Natural killer cell (primary cell): Measurements from ENCODE around the gene RUVBL1. TPM values are rescaled to one million over a fixed set of nuclear protein-coding genes. Genes with fewer than 3 reads are reported as not detected.

ENCODE experiments used
- ATAC-seq, 3 donors: fragments of 150-1000 bp in 2 of 3; fragments of 200-7000 bp in 1 of 3; cut with Tn5 transposase; 1 replicate in 1 of 3; 2 replicates in 2 of 3; pipeline ENCODE4 v1.10.0; 2021; ENCODE audit warnings: mild to moderate bottlenecking in 2 of 3, moderate library complexity in 2 of 3
- DNase-seq, 2 donors: peaks; one replicate each; pipeline versions ENCODE4 v3.0.0 to v3.0.0-alpha.2; 2013 to 2021; ENCODE audit warnings: mixed read lengths in 1 of 2
- H3K27ac ChIP-seq: one replicate; pipeline ENCODE4 v1.5.1; 2013; ENCODE audit warnings: mild to moderate bottlenecking, low read length
- H3K27me3 ChIP-seq: one replicate; pipeline ENCODE4 v1.6.1; 2013; ENCODE audit warnings: low read length; ENCODE audit not compliant: control insufficient read depth, insufficient read depth
- H3K36me3 ChIP-seq: one replicate; pipeline ENCODE4 v1.6.1; 2013; ENCODE audit warnings: low read length; ENCODE audit not compliant: control insufficient read depth, insufficient read depth
- H3K4me1 ChIP-seq: one replicate; pipeline ENCODE4 v1.6.1; 2013; ENCODE audit warnings: low read length; ENCODE audit not compliant: control insufficient read depth, insufficient read depth
- H3K4me3 ChIP-seq: one replicate; pipeline ENCODE4 v1.5.1; 2013; ENCODE audit warnings: low read length
- H3K9me3 ChIP-seq: one replicate; pipeline ENCODE4 v1.6.1; 2013; ENCODE audit warnings: low read length; ENCODE audit not compliant: control insufficient read depth, insufficient read depth
- H3K27ac Mint-ChIP-seq, 2 donors: one replicate each; pipeline ENCODE4 v1.8.0; 2022; ENCODE audit warnings: mild to moderate bottlenecking in 2 of 2, mixed read lengths in 2 of 2, moderate library complexity in 1 of 2
- H3K27me3 Mint-ChIP-seq, 2 donors: one replicate each; pipeline ENCODE4 v1.8.0; 2022; ENCODE audit warnings: low read depth in 2 of 2, mixed read lengths in 2 of 2
- H3K36me3 Mint-ChIP-seq: one replicate; pipeline ENCODE4 v1.8.0; 2022; ENCODE audit warnings: mixed read lengths
- H3K4me1 Mint-ChIP-seq, 2 donors: one replicate each; pipeline ENCODE4 v1.8.0; 2022; ENCODE audit warnings: mixed read lengths in 2 of 2
- H3K4me3 Mint-ChIP-seq: one replicate; pipeline ENCODE4 v1.8.0; 2022; ENCODE audit warnings: mild to moderate bottlenecking, moderate library complexity, mixed read lengths
- H3K9me3 Mint-ChIP-seq, 2 donors: one replicate each; pipeline ENCODE4 v1.8.0; 2022; ENCODE audit warnings: mixed read lengths in 2 of 2
- CTCF ChIP-seq: fragments of 200-600 bp; IDR thresholded peaks from one replicate; pipeline ENCODE4 v1.8.0; 2022; ENCODE audit warnings: antibody characterized with exemption
- WGBS: methylation state at CpG from one replicate; pipeline ENCODE4 v1.1.7; 2013; ENCODE audit warnings: missing lambda C conversion rate; ENCODE audit not compliant: insufficient coverage; 5-methylcytosine and 5-hydroxymethylcytosine counted together
- intact Hi-C: fragments of 100-400 bp; cut with micrococcal nuclease; formaldehyde crosslinking; loops from one replicate; pipeline ENCODE4 v1.14.2; 2022
- total RNA-seq, 4 donors: library from RNA; stranded (reverse); fragments of 120-200 nt in 1 of 4; gene quantifications; one replicate each; pipeline versions ENCODE4 v1.2.3 to v1.2.4, GENCODE V29; 2013 to 2022

The RUVBL1 gene
- total RNA-seq, 3 donors from 2014 or later (not counting 1 experiment from before 2014, with no cell fraction given): 11.9 to 18.5 (median 14.1) TPM

- intact Hi-C loops: no loop called here
- ATAC-seq: no peak
- 98% methylated on average over 6 of the region's 6 CpGs for WGBS
Measured at GRCh38 chr3:128084675-128085021, 39.0 kb downstream of the RUVBL1 start.

GRCh38 chr3:128083980-128084674, 39.5 kb downstream of the RUVBL1 start:
- intact Hi-C loops: no loop called here
- Mint-ChIP-seq H3K36me3 (no peaks in the 10 kb centered on the region), H3K27me3 (no peaks in the 10 kb centered on the region), H3K27ac (no peak overlapping the region), H3K4me1 (no peaks in the 10 kb centered on the region), H3K4me3 (no peak overlapping the region), H3K9me3 (no peaks in the 10 kb centered on the region)
- 92% methylated on average over 8 of the region's 9 CpGs for WGBS
- TF ChIP-seq CTCF: no peak
- ATAC-seq: no peak
- H3K36me3 ChIP-seq: peaks cover 38% of the 10 kb centered on the region
- DNase-seq: no peak
- no peaks in the 10 kb centered on the region for H3K27me3 ChIP-seq
- H3K4me1 ChIP-seq: no peaks in the 10 kb centered on the region
- no peak overlapping the region for H3K27ac ChIP-seq
- H3K9me3 ChIP-seq: no peaks in the 10 kb centered on the region
- H3K4me3 ChIP-seq: no peak overlapping the region

More at GRCh38 chr3:128084675-128085021, 39.0 kb downstream of the RUVBL1 start:
- H3K4me1 ChIP-seq: no peaks in the 10 kb centered on the region
- no peak overlapping the region for H3K4me3 ChIP-seq
- TF ChIP-seq CTCF: no peak
- H3K27ac ChIP-seq: no peak overlapping the region
- Mint-ChIP-seq H3K9me3 (no peaks in the 10 kb centered on the region), H3K4me3 (no peak overlapping the region), H3K27ac (no peak overlapping the region), H3K4me1 (no peaks in the 10 kb centered on the region), H3K36me3 (no peaks in the 10 kb centered on the region), H3K27me3 (no peaks in the 10 kb centered on the region)
- no peaks in the 10 kb centered on the region for H3K9me3 ChIP-seq
- no peak for DNase-seq
- peaks cover 38% of the 10 kb centered on the region for H3K36me3 ChIP-seq
- H3K27me3 ChIP-seq: no peaks in the 10 kb centered on the region

GRCh38 chr3:128083396-128083795, 40.2 kb downstream of the RUVBL1 start:
- no peaks in the 10 kb centered on the region for H3K4me1 ChIP-seq
- intact Hi-C loops: no loop called here
- Mint-ChIP-seq H3K36me3 (no peaks in the 10 kb centered on the region), H3K4me3 (no peak overlapping the region), H3K9me3 (no peaks in the 10 kb centered on the region), H3K4me1 (no peaks in the 10 kb centered on the region), H3K27ac (no peak overlapping the region), H3K27me3 (no peaks in the 10 kb centered on the region)
- no peak overlapping the region for H3K27ac ChIP-seq
- no peak for TF ChIP-seq CTCF
- ATAC-seq (no peak), DNase-seq (no peak)
- no peaks in the 10 kb centered on the region for H3K9me3 ChIP-seq
- H3K4me3 ChIP-seq: no peak overlapping the region
- H3K27me3 ChIP-seq: no peaks in the 10 kb centered on the region
- 97% methylated on average over 10 of the region's 10 CpGs for WGBS
- peaks cover 38% of the 10 kb centered on the region for H3K36me3 ChIP-seq

GRCh38 chr3:128082546-128082945, 41.1 kb downstream of the RUVBL1 start:
- DNase-seq (no peak), ATAC-seq (no peak)
- H3K27ac ChIP-seq: no peak overlapping the region
- TF ChIP-seq CTCF: no peak
- intact Hi-C loops: no loop called here
- H3K36me3 ChIP-seq: peaks cover 38% of the 10 kb centered on the region
- no peak overlapping the region for H3K27ac Mint-ChIP-seq
- H3K36me3 Mint-ChIP-seq: no peaks in the 10 kb centered on the region
- no peaks in the 10 kb centered on the region for H3K9me3 Mint-ChIP-seq
- no peaks in the 10 kb centered on the region for H3K4me1 Mint-ChIP-seq
- H3K4me3 Mint-ChIP-seq: no peak overlapping the region
- no peaks in the 10 kb centered on the region for H3K27me3 Mint-ChIP-seq
- 95% methylated on average over 10 of the region's 10 CpGs for WGBS
- no peaks in the 10 kb centered on the region for H3K27me3 ChIP-seq
- no peaks in the 10 kb centered on the region for H3K9me3 ChIP-seq
- peaks cover 1% of the 10 kb centered on the region for H3K4me1 ChIP-seq
- no peak overlapping the region for H3K4me3 ChIP-seq
